22Rv1 (cell line): ENCODE results near the gene NRP2.

Experiments
- H3K27ac ChIP-seq: fragments of 450-650 bp; 2 replicates; pipeline ENCODE4 v1.5.1; 2017
- ZFX ChIP-seq: fragments of 450-650 bp; IDR thresholded peaks from 2 replicates; pipeline ENCODE4 v1.6.1; 2017; ENCODE audit warnings: antibody characterized with exemption, borderline replicate concordance
- TF ChIP-seq, protein P1 (sequence below): fragments of 450-650 bp; IDR thresholded peaks from 2 replicates; pipeline ENCODE4 v1.5.1; 2017; ENCODE audit warnings: mild to moderate bottlenecking

NRP2 gene

DNA sequence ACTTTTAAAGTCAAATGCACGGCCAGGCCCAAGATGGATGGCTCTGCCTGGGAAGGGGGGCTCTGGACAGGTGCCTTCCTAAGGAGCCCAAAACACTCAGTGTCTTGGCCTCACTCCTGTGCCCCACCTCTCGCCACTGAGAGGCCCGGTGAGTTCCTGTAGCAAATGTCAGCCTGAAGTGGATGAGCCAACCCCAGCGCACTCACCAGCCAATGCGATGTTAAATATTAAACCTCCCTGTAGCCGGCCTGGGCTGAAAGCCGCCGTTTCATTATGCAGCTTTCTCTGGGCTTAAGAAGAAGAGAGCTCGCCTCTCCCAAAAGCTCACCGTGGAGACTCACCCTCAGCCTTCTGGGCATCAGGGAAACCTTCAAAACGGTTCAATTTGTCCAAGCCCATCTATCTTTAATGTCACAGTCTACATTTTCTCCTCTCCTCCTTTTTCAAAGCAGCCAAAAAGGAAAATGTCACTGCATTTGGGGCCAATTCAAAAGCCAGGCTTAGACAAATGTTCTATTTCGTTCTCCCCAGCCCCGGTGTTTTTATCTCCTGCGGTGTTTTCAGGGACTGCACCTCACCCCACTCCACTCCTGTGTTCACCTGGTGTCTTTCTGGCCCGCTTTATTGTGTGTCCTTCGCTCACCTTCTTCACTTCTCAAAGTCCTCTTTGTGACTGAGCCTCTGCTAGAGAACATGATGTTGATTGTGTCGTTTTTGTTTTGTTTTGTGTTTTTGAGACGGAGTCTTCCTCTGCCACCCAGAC is 124.0 kb downstream of the NRP2 start:
- peak overlapping the region; percentile 40 for H3K27ac ChIP-seq
- TF ChIP-seq, protein P1, sequence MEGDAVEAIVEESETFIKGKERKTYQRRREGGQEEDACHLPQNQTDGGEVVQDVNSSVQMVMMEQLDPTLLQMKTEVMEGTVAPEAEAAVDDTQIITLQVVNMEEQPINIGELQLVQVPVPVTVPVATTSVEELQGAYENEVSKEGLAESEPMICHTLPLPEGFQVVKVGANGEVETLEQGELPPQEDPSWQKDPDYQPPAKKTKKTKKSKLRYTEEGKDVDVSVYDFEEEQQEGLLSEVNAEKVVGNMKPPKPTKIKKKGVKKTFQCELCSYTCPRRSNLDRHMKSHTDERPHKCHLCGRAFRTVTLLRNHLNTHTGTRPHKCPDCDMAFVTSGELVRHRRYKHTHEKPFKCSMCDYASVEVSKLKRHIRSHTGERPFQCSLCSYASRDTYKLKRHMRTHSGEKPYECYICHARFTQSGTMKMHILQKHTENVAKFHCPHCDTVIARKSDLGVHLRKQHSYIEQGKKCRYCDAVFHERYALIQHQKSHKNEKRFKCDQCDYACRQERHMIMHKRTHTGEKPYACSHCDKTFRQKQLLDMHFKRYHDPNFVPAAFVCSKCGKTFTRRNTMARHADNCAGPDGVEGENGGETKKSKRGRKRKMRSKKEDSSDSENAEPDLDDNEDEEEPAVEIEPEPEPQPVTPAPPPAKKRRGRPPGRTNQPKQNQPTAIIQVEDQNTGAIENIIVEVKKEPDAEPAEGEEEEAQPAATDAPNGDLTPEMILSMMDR, result no peak
- TF ChIP-seq ZFX, result no peak

- H3K27ac ChIP-seq, result no peak overlapping the region
- TF ChIP-seq, protein P1, result no peak
- TF ChIP-seq ZFX, result no peak
These were observed 124.9 kb downstream of the NRP2 start for GRCh38 chr2:205807229-205807628.

GRCh38 chr2:205807758-205808157 is 125.5 kb downstream of the NRP2 start:
- no peak overlapping the region for H3K27ac ChIP-seq
- TF ChIP-seq, protein P1, result no peak
- no peak for TF ChIP-seq ZFX

DNA sequence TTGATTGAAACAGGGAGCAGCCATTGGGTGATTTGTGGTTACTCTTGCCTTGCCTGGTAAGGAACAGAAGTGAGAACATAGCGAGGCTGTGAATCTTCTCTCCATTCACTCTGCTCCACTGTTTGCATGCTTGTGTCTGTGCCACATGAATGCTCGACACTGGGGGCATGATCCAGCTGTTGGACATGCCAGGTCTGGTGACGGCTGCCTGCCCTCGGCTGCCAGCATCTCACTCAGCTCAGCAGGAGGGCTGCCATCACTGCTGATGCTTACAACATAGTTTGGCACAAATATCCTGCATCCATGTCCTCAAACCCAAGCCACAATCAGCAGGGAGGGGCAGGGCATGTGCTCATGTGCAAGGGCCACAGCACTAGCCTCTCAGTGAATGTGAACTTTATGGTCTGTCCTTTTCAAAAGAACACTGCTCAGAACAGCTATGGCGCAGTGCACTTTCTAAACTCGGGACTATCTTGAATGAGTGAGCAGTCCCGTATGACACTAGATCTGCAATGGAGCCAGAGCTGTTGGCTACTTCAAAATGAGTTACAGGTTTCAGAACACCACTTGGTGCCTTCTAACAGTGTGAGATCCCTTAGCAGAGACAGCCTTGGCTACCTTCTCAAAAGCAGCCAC is 126.3 kb downstream of the NRP2 start:
- no peak overlapping the region for H3K27ac ChIP-seq
- no peak for TF ChIP-seq ZFX
- TF ChIP-seq, protein P1, result no peak

GRCh38 chr2:205811387-205811786 is 129.1 kb downstream of the NRP2 start:
- TF ChIP-seq, protein P1, result no peak
- TF ChIP-seq ZFX, result no peak
- no peak overlapping the region for H3K27ac ChIP-seq

DNA sequence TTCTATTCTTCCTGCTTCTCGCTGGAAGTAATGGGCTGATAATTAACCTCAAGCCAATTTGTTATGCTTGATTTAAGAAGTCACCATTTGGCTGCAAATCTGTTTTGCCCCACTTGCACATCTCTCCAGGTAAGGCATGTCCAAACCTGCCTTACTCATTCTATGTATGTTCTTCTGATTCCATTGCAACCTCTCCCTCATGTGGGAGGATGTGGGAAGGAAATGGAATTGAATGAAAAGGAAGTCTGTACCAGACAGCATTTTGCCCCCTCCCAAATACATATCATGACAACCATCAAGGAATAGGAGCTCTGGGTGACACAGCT is 131.7 kb downstream of the NRP2 start:
- H3K27ac ChIP-seq, result no peak overlapping the region
- TF ChIP-seq, protein P1, result no peak
- TF ChIP-seq ZFX, result no peak

DNA sequence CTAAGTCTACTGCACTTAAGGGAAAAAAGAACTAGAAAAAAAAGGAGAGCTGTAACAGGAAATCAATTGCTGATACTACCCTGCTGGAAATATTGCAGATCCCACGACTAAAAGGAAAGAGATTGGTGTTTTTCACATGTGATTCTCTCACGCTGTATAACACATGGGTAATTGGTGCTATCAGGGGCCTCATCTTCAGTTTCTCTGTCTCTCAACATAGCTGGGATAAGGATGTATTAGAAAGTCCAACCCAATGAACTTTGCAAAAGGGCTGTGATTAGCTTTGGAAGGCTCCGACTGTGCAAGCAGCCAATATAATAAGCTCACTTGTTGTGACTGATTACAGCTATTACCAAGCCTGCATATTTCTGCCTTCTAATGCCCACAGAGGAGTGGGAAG is 133.4 kb downstream of the NRP2 start:
- TF ChIP-seq, protein P1, result no peak
- no peak for TF ChIP-seq ZFX
- H3K27ac ChIP-seq, result no peak overlapping the region
